ENCODE results near the gene SMAP2.
"Not testable (repeated sequence)": the region's sequence is repeated elsewhere in the genome, so short reads cannot be mapped to it uniquely, and the experiment has no call there.

SMAP2 gene

GRCh38 chr1:40386359-40386723 lies 12.8 kb downstream of the SMAP2 start:
- no peak for DNase-seq
- Histone ChIP-seq H3K4me3 (ENCODE audit: low read depth, low read length) (no peak overlapping the region), H3K27me3 (ENCODE audit: insufficient read depth, low read depth, severe bottlenecking) (no peaks in the 10 kb centered on the region), H3K27ac (no peak overlapping the region), H3K9me3 (ENCODE audit: severe bottlenecking) (no peaks in the 10 kb centered on the region), H3K36me3 (no peaks in the 10 kb centered on the region)
- TF ChIP-seq CTCF (IDR thresholded peaks at IDR 0.05; ENCODE audit: low read depth, low read length): no peak

GRCh38 chr1:40386796-40387195 lies 13.3 kb downstream of the SMAP2 start:
- Histone ChIP-seq H3K36me3 (no peaks in the 10 kb centered on the region), H3K4me3 (ENCODE audit: low read depth, low read length) (no peak overlapping the region), H3K9me3 (ENCODE audit: severe bottlenecking) (no peaks in the 10 kb centered on the region), H3K27ac (no peak overlapping the region), H3K27me3 (ENCODE audit: insufficient read depth, low read depth, severe bottlenecking) (no peaks in the 10 kb centered on the region)
- no peak for TF ChIP-seq CTCF (IDR thresholded peaks at IDR 0.05; ENCODE audit: low read depth, low read length)
- no peak for DNase-seq

GRCh38 chr1:40387381-40388306 lies 14.1 kb downstream of the SMAP2 start:
- H3K27ac ChIP-seq; DNase-seq; H3K9me3 ChIP-seq (ENCODE audit: severe bottlenecking); H3K27me3 ChIP-seq (ENCODE audit: insufficient read depth, low read depth, severe bottlenecking); H3K4me3 ChIP-seq (ENCODE audit: low read depth, low read length); H3K36me3 ChIP-seq: not testable (repeated sequence)

GRCh38 chr1:40388456-40389321 lies 15.2 kb downstream of the SMAP2 start:
- H3K27ac ChIP-seq; H3K36me3 ChIP-seq; H3K9me3 ChIP-seq (ENCODE audit: severe bottlenecking); DNase-seq; H3K4me3 ChIP-seq (ENCODE audit: low read depth, low read length); H3K27me3 ChIP-seq (ENCODE audit: insufficient read depth, low read depth, severe bottlenecking): not testable (repeated sequence)

- H3K9me3 ChIP-seq (ENCODE audit: severe bottlenecking): no peaks in the 10 kb centered on the region
- TF ChIP-seq CTCF (IDR thresholded peaks at IDR 0.05; ENCODE audit: low read depth, low read length): no peak
- no peak overlapping the region for H3K27ac ChIP-seq
- no peaks in the 10 kb centered on the region for H3K36me3 ChIP-seq
- H3K4me3 ChIP-seq (ENCODE audit: low read depth, low read length): no peak overlapping the region
- DNase-seq: no peak
- no peaks in the 10 kb centered on the region for H3K27me3 ChIP-seq (ENCODE audit: insufficient read depth, low read depth, severe bottlenecking)
Observed at GRCh38 chr1:40389322-40389803, 15.8 kb downstream of the SMAP2 start.

GRCh38 chr1:40389871-40390560 lies 16.5 kb downstream of the SMAP2 start:
- Histone ChIP-seq H3K9me3 (ENCODE audit: severe bottlenecking) (no peaks in the 10 kb centered on the region), H3K27me3 (ENCODE audit: insufficient read depth, low read depth, severe bottlenecking) (no peaks in the 10 kb centered on the region), H3K4me3 (ENCODE audit: low read depth, low read length) (no peak overlapping the region), H3K27ac (no peak overlapping the region), H3K36me3 (no peaks in the 10 kb centered on the region)
- DNase-seq: no peak
- no peak for TF ChIP-seq CTCF (IDR thresholded peaks at IDR 0.05; ENCODE audit: low read depth, low read length)

Measured in WERI-Rb-1 (cell line).